GM12874 (cell line): ENCODE results near the gene RIMS4.

Source experiments
- CTCF ChIP-seq: IDR thresholded peaks from 2 replicates; pipeline ENCODE4 v1.5.1; 2011; ENCODE audit warnings: low read depth, mild to moderate bottlenecking, control low read depth, low read length, moderate library complexity; ENCODE audit not compliant: insufficient read depth

RIMS4 gene

DNA sequence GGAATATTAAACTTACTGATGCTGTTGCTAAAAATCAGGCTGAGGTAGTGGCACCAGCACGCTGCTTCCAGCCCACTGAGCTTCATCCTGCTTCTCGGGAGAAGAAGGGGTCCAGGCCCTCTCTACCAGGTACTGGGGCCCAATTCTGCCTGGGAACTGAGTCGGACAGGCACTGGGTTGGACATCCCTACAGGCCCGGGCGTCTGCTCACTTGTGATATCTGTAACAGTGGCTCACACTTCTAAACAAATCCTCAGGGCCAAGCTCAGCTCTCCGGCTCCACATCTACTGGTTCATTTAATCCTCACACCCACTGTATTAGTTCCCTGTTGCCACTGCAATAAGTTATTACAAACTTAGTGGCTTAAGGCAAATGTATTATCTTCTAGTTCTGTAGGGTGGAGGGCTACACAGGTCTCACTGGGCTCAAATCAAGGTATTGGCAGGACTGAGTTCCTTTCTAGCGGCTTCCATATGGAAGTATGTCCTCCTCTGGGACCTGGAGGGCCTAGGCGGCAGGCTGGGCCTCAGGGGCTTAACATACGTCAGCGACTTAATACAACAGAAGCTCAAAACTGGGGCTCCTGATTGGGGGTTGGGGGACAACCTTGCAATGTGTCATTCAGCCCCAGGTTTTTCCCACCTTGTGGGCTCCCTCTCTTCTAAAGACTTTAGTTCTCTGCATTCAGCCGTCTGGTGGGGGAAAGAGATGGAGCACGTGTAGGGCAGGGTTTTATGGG is 66.3 kb downstream of the RIMS4 start:
- no peak for TF ChIP-seq CTCF

- TF ChIP-seq CTCF: no peak
These were observed 67.2 kb downstream of the RIMS4 start for GRCh38 chr20:44743080-44743701.

GRCh38 chr20:44742304-44743079 is 67.9 kb downstream of the RIMS4 start:
- no peak for TF ChIP-seq CTCF

DNA sequence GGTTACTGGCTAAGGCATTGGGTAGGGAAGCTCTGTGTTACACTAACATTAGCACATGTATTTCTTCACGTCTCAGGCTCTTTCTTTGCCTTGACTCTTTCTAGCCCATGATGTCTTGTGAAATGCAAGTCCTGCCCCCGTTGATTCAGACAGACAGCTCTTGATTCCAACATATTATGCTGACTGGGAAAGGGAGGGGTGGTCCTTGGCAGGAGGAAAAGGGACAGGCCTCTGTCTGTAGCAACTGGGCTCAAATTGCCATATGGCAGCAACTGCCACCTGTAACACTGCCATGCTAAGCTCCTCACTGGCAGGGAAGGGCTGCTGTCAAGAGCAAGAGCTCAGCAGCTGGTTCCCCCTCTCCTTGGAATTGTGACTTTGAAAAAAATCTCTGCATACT is 70.4 kb downstream of the RIMS4 start:
- TF ChIP-seq CTCF: no peak

- TF ChIP-seq CTCF: no peak
These were observed 71.4 kb downstream of the RIMS4 start for GRCh38 chr20:44738813-44739477.

- no peak for TF ChIP-seq CTCF
These were observed 73.2 kb downstream of the RIMS4 start for GRCh38 chr20:44737116-44737515.

DNA sequence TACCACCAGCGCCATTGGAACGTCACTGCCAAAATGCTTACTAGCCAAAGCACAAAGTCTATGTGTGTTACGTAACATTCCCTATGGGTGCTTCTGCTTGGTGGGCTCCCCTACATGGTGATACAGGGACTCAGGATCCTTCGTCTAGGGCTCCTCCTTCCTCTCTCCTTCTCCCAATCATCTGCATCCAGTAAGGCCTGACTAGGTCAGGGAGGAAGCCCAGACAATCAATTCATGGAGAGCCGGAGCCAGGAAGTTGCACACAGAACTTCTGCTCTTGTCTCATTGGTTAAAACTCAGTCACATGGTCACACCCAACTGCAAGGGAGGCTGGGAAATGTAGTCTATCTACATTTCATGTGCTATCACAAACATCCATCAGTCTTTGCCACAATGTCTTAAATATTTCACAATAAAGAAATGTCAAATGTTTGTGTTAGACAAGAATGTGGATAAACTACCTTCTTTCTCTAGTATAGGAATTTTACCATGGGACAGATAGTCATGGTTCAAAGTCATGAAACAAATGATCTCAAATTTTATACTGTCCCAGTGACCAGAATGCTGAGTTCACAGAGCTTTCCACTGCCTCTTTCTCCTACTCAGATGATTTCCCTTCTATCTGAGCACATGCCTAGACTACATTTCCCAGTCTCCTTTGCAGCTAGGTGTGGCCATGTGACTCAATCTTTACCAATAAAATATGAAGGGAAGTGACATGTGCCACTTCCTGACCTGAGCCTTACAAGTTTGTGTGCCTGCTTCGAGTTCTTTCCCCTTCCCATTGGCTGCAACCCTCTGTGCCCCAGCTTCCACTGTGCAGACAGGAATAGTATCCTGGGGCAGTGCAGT is 74.0 kb downstream of the RIMS4 start:
- TF ChIP-seq CTCF: no peak
